BLaER1 (cell line): ENCODE data around the gene SLC8A3.

ENCODE experiments used
- H3K27ac ChIP-seq: shearing (Covaris generic); formaldehyde crosslinking; 2 replicates; pipeline ENCODE4 v1.8.1; 2022
- H3K27me3 ChIP-seq: shearing (Covaris generic); formaldehyde crosslinking; 2 replicates; pipeline ENCODE4 v1.8.1; 2022
- H3K36me3 ChIP-seq: shearing (Covaris generic); formaldehyde crosslinking; 2 replicates; pipeline ENCODE4 v1.8.1; 2022
- H3K4me1 ChIP-seq: shearing (Covaris generic); formaldehyde crosslinking; 2 replicates; pipeline ENCODE4 v1.8.1; 2022
- H3K4me2 ChIP-seq: shearing (Covaris generic); formaldehyde crosslinking; 2 replicates; pipeline ENCODE4 v1.8.1; 2022
- H3K4me3 ChIP-seq: shearing (Covaris generic); formaldehyde crosslinking; 2 replicates; pipeline ENCODE4 v1.8.1; 2022
- H3K9ac ChIP-seq: shearing (Covaris generic); formaldehyde crosslinking; 2 replicates; pipeline ENCODE4 v1.8.1; 2022
- H3K9me3 ChIP-seq: shearing (Covaris generic); formaldehyde crosslinking; 2 replicates; pipeline ENCODE4 v1.8.1; 2022
- H4K20me1 ChIP-seq: shearing (Covaris generic); formaldehyde crosslinking; 2 replicates; pipeline ENCODE4 v1.8.1; 2022
- Cebpa-rat ChIP-seq: shearing (Covaris generic); IDR thresholded peaks from 2 replicates; pipeline ENCODE4 v1.8.1; 2022

SLC8A3 gene

GRCh38 chr14:70201994-70202393 lies 13.2 kb upstream of the SLC8A3 start:
- TF ChIP-seq Cebpa-rat: no peak
- no peak overlapping the region for H3K4me2 ChIP-seq

GRCh38 chr14:70193396-70193795 lies 4.6 kb upstream of the SLC8A3 start:
- Histone ChIP-seq H3K27ac (no peak overlapping the region), H3K27me3 (peaks cover 30% of the 10 kb centered on the region), H3K9ac (no peak overlapping the region), H3K4me3 (no peak overlapping the region), H3K36me3 (no peaks in the 10 kb centered on the region), H3K9me3 (peaks cover 5% of the 10 kb centered on the region; the same call in 1 of the 2 replicates), H3K4me2 (no peak overlapping the region), H3K4me1 (peaks cover 15% of the 10 kb centered on the region), H4K20me1 (peaks cover 21% of the 10 kb centered on the region)
- no peak for TF ChIP-seq Cebpa-rat

More at GRCh38 chr14:70201994-70202393, 13.2 kb upstream of the SLC8A3 start:
- no peaks in the 10 kb centered on the region for H3K36me3 ChIP-seq
- H3K9ac ChIP-seq: no peak overlapping the region
- H3K4me3 ChIP-seq: no peak overlapping the region
- H3K4me1 ChIP-seq: no peaks in the 10 kb centered on the region
- no peaks in the 10 kb centered on the region for H4K20me1 ChIP-seq
- no peaks in the 10 kb centered on the region for H3K27me3 ChIP-seq
- no peaks in the 10 kb centered on the region for H3K9me3 ChIP-seq
- no peak overlapping the region for H3K27ac ChIP-seq

- Histone ChIP-seq H3K27ac (no peak overlapping the region), H3K27me3 (peaks cover 35% of the 10 kb centered on the region), H3K36me3 (no peaks in the 10 kb centered on the region), H3K9ac (no peak overlapping the region), H3K4me2 (no peak overlapping the region), H3K4me3 (no peak overlapping the region), H4K20me1 (peaks cover 26% of the 10 kb centered on the region), H3K9me3 (peaks cover 5% of the 10 kb centered on the region; the same call in 1 of the 2 replicates), H3K4me1 (peaks cover 19% of the 10 kb centered on the region)
- no peak for TF ChIP-seq Cebpa-rat
These were observed 4.2 kb upstream of the SLC8A3 start for GRCh38 chr14:70192915-70193314.

- Histone ChIP-seq H3K4me2 (no peak overlapping the region), H3K27ac (no peak overlapping the region), H3K4me1 (peaks cover 36% of the 10 kb centered on the region), H3K27me3 (peaks cover 46% of the 10 kb centered on the region), H3K4me3 (no peak overlapping the region), H3K9me3 (peaks cover 2% of the 10 kb centered on the region; the same call in 1 of the 2 replicates), H3K36me3 (no peaks in the 10 kb centered on the region), H4K20me1 (peaks cover 30% of the 10 kb centered on the region), H3K9ac (no peak overlapping the region)
- TF ChIP-seq Cebpa-rat: no peak
These were observed 1.4 kb upstream of the SLC8A3 start for GRCh38 chr14:70190156-70190555.

GRCh38 chr14:70189456-70190077 lies 816 bp upstream of the SLC8A3 start:
- peak overlapping the region; percentile 69 for H3K4me3 ChIP-seq

GRCh38 chr14:70188322-70188658 lies 461 bp downstream of the SLC8A3 start:
- no peak overlapping the region for H3K27ac ChIP-seq
- peaks cover 30% of the 10 kb centered on the region for H4K20me1 ChIP-seq
- H3K27me3 ChIP-seq: peaks cover 46% of the 10 kb centered on the region
- no peaks in the 10 kb centered on the region for H3K36me3 ChIP-seq
- H3K9me3 ChIP-seq: no peaks in the 10 kb centered on the region
- peak overlapping the region; percentile 18; the same call in 1 of the 2 replicates for H3K9ac ChIP-seq
- H3K4me1 ChIP-seq: peaks cover 36% of the 10 kb centered on the region
- peak overlapping the region; percentile 69 for H3K4me3 ChIP-seq
- H3K4me2 ChIP-seq: peak overlapping the region; percentile 99
- no peak for TF ChIP-seq Cebpa-rat

More at GRCh38 chr14:70189456-70190077, 816 bp upstream of the SLC8A3 start:
- TF ChIP-seq Cebpa-rat: no peak
- Histone ChIP-seq H3K9me3 (no peaks in the 10 kb centered on the region), H3K36me3 (no peaks in the 10 kb centered on the region), H4K20me1 (peaks cover 30% of the 10 kb centered on the region), H3K27me3 (peaks cover 46% of the 10 kb centered on the region), H3K4me1 (peaks cover 36% of the 10 kb centered on the region), H3K9ac (no peak overlapping the region), H3K4me2 (peak overlapping the region; percentile 99), H3K27ac (no peak overlapping the region)

- Histone ChIP-seq H3K4me2 (peak overlapping the region; percentile 99), H3K4me3 (peak overlapping the region; percentile 69), H3K36me3 (no peaks in the 10 kb centered on the region), H3K27me3 (peaks cover 46% of the 10 kb centered on the region), H3K9ac (no peak overlapping the region), H3K9me3 (no peaks in the 10 kb centered on the region), H3K4me1 (peaks cover 36% of the 10 kb centered on the region), H4K20me1 (peaks cover 30% of the 10 kb centered on the region), H3K27ac (no peak overlapping the region)
- TF ChIP-seq Cebpa-rat: no peak
These were observed 1.8 kb downstream of the SLC8A3 start for GRCh38 chr14:70186900-70187451.

- Histone ChIP-seq H3K4me1 (peaks cover 26% of the 10 kb centered on the region), H3K36me3 (no peaks in the 10 kb centered on the region), H3K4me2 (no peak overlapping the region), H3K4me3 (no peak overlapping the region), H3K9ac (no peak overlapping the region), H3K27me3 (peaks cover 22% of the 10 kb centered on the region), H3K27ac (no peak overlapping the region), H4K20me1 (peaks cover 15% of the 10 kb centered on the region), H3K9me3 (no peaks in the 10 kb centered on the region)
- no peak for TF ChIP-seq Cebpa-rat
These were observed 4.8 kb downstream of the SLC8A3 start for GRCh38 chr14:70183991-70184390.

- Histone ChIP-seq H3K9me3 (no peaks in the 10 kb centered on the region), H3K9ac (no peak overlapping the region), H3K4me1 (peaks cover under 1% of the 10 kb centered on the region), H3K4me2 (no peak overlapping the region), H3K27ac (no peak overlapping the region), H4K20me1 (no peaks in the 10 kb centered on the region), H3K27me3 (no peaks in the 10 kb centered on the region), H3K4me3 (no peak overlapping the region), H3K36me3 (no peaks in the 10 kb centered on the region)
- TF ChIP-seq Cebpa-rat: no peak
These were observed 7.5 kb downstream of the SLC8A3 start for GRCh38 chr14:70181276-70181675.

- no peak overlapping the region for H3K4me3 ChIP-seq
- no peaks in the 10 kb centered on the region for H3K4me1 ChIP-seq
- no peak for TF ChIP-seq Cebpa-rat
- H3K27ac ChIP-seq: no peak overlapping the region
- H4K20me1 ChIP-seq: no peaks in the 10 kb centered on the region
- no peaks in the 10 kb centered on the region for H3K27me3 ChIP-seq
- no peaks in the 10 kb centered on the region for H3K36me3 ChIP-seq
- H3K4me2 ChIP-seq: no peak overlapping the region
- H3K9me3 ChIP-seq: no peaks in the 10 kb centered on the region
- H3K9ac ChIP-seq: no peak overlapping the region
These were observed 8.0 kb downstream of the SLC8A3 start for GRCh38 chr14:70180718-70181117.
